Ishikawa (cell line): ENCODE measurements around the gene KDR.

Experiments
- CEBPB ChIP-seq: IDR thresholded peaks from 2 replicates; pipeline ENCODE4 v1.6.1; 2012
- CREB1 ChIP-seq: IDR thresholded peaks from 2 replicates; pipeline ENCODE4 v1.6.1; 2012; ENCODE audit warnings: low read depth
- EGR1 ChIP-seq: IDR thresholded peaks from 2 replicates; pipeline ENCODE4 v1.6.1; 2012
- EP300 ChIP-seq: IDR thresholded peaks from 2 replicates; pipeline ENCODE4 v1.6.1; 2012; ENCODE audit warnings: borderline replicate concordance
- FOXM1 ChIP-seq: IDR thresholded peaks from 2 replicates; pipeline ENCODE4 v1.6.1; 2012; ENCODE audit warnings: low read depth, borderline replicate concordance
- MAX ChIP-seq: IDR thresholded peaks from 2 replicates; pipeline ENCODE4 v1.6.1; 2012
- NFIC ChIP-seq: IDR thresholded peaks from 2 replicates; pipeline ENCODE4 v1.6.1; 2012
- RAD21 ChIP-seq: IDR thresholded peaks from 2 replicates; pipeline ENCODE4 v1.6.1; 2012; ENCODE audit warnings: low read depth
- TAF1 ChIP-seq: IDR thresholded peaks from 2 replicates; pipeline ENCODE4 v1.6.1; 2012; ENCODE audit warnings: low read depth, mild to moderate bottlenecking
- TCF12 ChIP-seq: IDR thresholded peaks from 2 replicates; pipeline ENCODE4 v1.6.1; 2012; ENCODE audit warnings: low read depth
- TEAD4 ChIP-seq: IDR thresholded peaks from 2 replicates; pipeline ENCODE4 v1.6.1; 2012
- USF1 ChIP-seq: IDR thresholded peaks from 2 replicates; pipeline ENCODE4 v1.6.1; 2012
- YY1 ChIP-seq: IDR thresholded peaks from 2 replicates; pipeline ENCODE4 v1.6.1; 2012; ENCODE audit warnings: low read depth
- ZBTB7A ChIP-seq: IDR thresholded peaks from 2 replicates; pipeline ENCODE4 v1.6.1; 2012; ENCODE audit warnings: low read depth
- TF ChIP-seq, protein P1 (sequence below): IDR thresholded peaks from 2 replicates; pipeline ENCODE4 v1.6.1; 2012; ENCODE audit warnings: low read depth, mild to moderate bottlenecking

Gene KDR

DNA sequence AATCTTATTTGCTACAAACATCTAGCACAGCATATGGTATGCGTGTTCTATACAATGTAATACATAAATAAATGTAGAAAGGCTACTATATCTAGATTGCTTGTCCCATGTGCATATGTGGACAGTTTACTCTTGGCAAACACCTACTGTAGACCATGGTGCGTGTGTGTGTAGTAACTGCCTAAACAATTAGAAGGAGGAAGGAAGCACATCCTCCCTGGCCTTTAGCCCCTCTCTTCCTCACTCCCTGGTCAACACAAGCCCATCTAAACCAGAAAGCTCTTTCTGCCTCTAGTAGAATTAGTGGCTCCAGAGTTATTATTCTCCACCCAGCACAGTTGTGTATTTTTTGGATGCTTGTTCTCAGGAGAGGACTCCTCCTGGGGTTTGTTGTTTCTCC lies 73.9 kb downstream of the KDR start:
- TF ChIP-seq USF1: no peak
- TF ChIP-seq NFIC: no peak
- TF ChIP-seq CREB1: no peak
- no peak for TF ChIP-seq ZBTB7A
- no peak for TF ChIP-seq EGR1
- no peak for TF ChIP-seq TEAD4
- no peak for TF ChIP-seq EP300
- TF ChIP-seq RAD21: no peak
- TF ChIP-seq, protein P1, sequence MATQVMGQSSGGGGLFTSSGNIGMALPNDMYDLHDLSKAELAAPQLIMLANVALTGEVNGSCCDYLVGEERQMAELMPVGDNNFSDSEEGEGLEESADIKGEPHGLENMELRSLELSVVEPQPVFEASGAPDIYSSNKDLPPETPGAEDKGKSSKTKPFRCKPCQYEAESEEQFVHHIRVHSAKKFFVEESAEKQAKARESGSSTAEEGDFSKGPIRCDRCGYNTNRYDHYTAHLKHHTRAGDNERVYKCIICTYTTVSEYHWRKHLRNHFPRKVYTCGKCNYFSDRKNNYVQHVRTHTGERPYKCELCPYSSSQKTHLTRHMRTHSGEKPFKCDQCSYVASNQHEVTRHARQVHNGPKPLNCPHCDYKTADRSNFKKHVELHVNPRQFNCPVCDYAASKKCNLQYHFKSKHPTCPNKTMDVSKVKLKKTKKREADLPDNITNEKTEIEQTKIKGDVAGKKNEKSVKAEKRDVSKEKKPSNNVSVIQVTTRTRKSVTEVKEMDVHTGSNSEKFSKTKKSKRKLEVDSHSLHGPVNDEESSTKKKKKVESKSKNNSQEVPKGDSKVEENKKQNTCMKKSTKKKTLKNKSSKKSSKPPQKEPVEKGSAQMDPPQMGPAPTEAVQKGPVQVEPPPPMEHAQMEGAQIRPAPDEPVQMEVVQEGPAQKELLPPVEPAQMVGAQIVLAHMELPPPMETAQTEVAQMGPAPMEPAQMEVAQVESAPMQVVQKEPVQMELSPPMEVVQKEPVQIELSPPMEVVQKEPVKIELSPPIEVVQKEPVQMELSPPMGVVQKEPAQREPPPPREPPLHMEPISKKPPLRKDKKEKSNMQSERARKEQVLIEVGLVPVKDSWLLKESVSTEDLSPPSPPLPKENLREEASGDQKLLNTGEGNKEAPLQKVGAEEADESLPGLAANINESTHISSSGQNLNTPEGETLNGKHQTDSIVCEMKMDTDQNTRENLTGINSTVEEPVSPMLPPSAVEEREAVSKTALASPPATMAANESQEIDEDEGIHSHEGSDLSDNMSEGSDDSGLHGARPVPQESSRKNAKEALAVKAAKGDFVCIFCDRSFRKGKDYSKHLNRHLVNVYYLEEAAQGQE: no peak
- TF ChIP-seq TAF1: no peak
- no peak for TF ChIP-seq YY1
- TF ChIP-seq CEBPB: no peak
- no peak for TF ChIP-seq MAX
- TF ChIP-seq FOXM1: no peak
- TF ChIP-seq TCF12: no peak

GRCh38 chr4:55050418-55050950 lies 74.9 kb downstream of the KDR start:
- TF ChIP-seq CEBPB (no peak), RAD21 (no peak), TAF1 (no peak), ZBTB7A (no peak), FOXM1 (no peak), EGR1 (no peak), YY1 (no peak), EP300 (no peak), CREB1 (no peak), TEAD4 (no peak), NFIC (no peak), TCF12 (no peak), USF1 (no peak), MAX (no peak)
- TF ChIP-seq, protein P1: no peak

GRCh38 chr4:55038176-55038890 lies 87.1 kb downstream of the KDR start:
- TF ChIP-seq TCF12 (peak; percentile 51; the same call in 1 of the 2 replicates), EGR1 (no peak), YY1 (no peak), EP300 (no peak; the same call in 1 of the 2 replicates), CREB1 (no peak), ZBTB7A (0 out of 2 replicates have a peak, but pooled peaks have one; percentile 49), NFIC (peak; percentile 80), TEAD4 (peak; percentile 77), CEBPB (peak; percentile 98), FOXM1 (no peak)
- TF ChIP-seq, protein P1: no peak

DNA sequence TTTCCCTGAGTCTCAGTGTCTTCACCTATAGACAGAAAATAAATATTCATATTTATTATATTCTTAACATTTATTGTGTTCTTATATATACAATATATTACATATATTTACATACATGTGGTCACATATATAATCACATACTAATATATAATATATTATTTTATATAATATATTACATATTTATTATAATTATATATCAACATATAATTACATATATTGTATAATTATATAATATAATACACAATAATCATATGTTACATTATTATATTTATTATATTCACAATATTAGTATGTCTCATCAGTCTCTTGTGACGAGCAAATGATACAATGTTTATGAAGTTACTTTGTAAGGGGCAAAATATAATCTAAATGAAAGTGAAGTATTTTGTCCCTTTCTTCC lies 87.7 kb downstream of the KDR start:
- TF ChIP-seq FOXM1 (no peak), CREB1 (no peak), YY1 (no peak), MAX (no peak), USF1 (no peak), NFIC (no peak), TCF12 (no peak), CEBPB (no peak)
- TF ChIP-seq, protein P1: no peak
